Transverse colon (tissue), 4 donors: ENCODE results near the gene GPT2.

Source experiments
- CTCF ChIP-seq, 5 experiments: fragments of 200-600 bp in 3 of 5; fragments of 450-650 bp in 2 of 5; sonication (generic) in 3 of 5; IDR thresholded peaks; 1 replicate in 2 of 5; 2 replicates in 3 of 5; pipeline ENCODE4 v1.5.1; 2016 to 2017; ENCODE audit warnings: antibody characterized with exemption in 5 of 5, inconsistent platforms in 3 of 5, mild to moderate bottlenecking in 2 of 5, moderate library complexity in 1 of 5
- EP300 ChIP-seq: sonication (generic); formaldehyde crosslinking; IDR thresholded peaks from one replicate; pipeline ENCODE4 v1.6.1; 2017; ENCODE audit warnings: antibody characterized with exemption, low read depth
- POLR2AphosphoS5 ChIP-seq, 3 donors: sonication (generic); formaldehyde crosslinking; IDR thresholded peaks; one replicate each; pipeline ENCODE4 v1.6.1; 2016; ENCODE audit warnings: antibody characterized with exemption in 3 of 3

- TF ChIP-seq CTCF (IDR thresholded peaks at IDR 0.05), result no peak
- no peak for TF ChIP-seq EP300
- TF ChIP-seq POLR2AphosphoS5 (IDR thresholded peaks at IDR 0.05), result no peak
These were observed 5.8 kb downstream of the GPT2 start for GRCh38 chr16:46889942-46890300.
